SK-N-SH treated with all-trans-retinoic acid at 6 μM for 48 hours (cell line): ENCODE data around the gene RFC3.

ENCODE experiments used
- ATAC-seq: fragments of 200-7000 bp; cut with Tn5 transposase; 3 replicates; pipeline ENCODE4 v1.9.1; 2020; ENCODE audit warnings: mild to moderate bottlenecking, moderate library complexity
- ARNTL ChIP-seq: fragments of 450-650 bp; formaldehyde crosslinking; IDR thresholded peaks from 2 replicates; pipeline ENCODE4 v1.5.0; 2020; ENCODE audit warnings: low read depth, mild to moderate bottlenecking, moderate library complexity, borderline replicate concordance
- BACH2 ChIP-seq: fragments of 250-450 bp; sonication (Bioruptor Pico); IDR thresholded peaks from 2 replicates; pipeline ENCODE4 v1.9.0; 2021; ENCODE audit warnings: mild to moderate bottlenecking, borderline replicate concordance
- CSDC2 ChIP-seq: fragments of 250-450 bp; sonication (Bioruptor Pico); IDR thresholded peaks from 2 replicates; pipeline ENCODE4 v1.5.0; 2020; ENCODE audit warnings: mild to moderate bottlenecking, moderate library complexity
- CSRNP3 ChIP-seq: fragments of 250-450 bp; sonication (Bioruptor Pico); IDR thresholded peaks from 2 replicates; pipeline ENCODE4 v1.5.1; 2021; ENCODE audit warnings: mild to moderate bottlenecking, moderate library complexity
- GLIS3 ChIP-seq: fragments of 250-450 bp; sonication (Bioruptor Pico); IDR thresholded peaks from 2 replicates; pipeline ENCODE4 v1.5.0; 2020; ENCODE audit warnings: mild to moderate bottlenecking, moderate library complexity
- OSR1 ChIP-seq: fragments of 250-450 bp; sonication (Bioruptor Pico); IDR thresholded peaks from 2 replicates; pipeline ENCODE4 v1.8.0; 2022; ENCODE audit warnings: moderate library complexity, mild to moderate bottlenecking, inconsistent platforms
- PATZ1 ChIP-seq: fragments of 250-450 bp; sonication (Bioruptor Pico); IDR thresholded peaks from 2 replicates; pipeline ENCODE4 v1.8.0; 2020; ENCODE audit warnings: mild to moderate bottlenecking, moderate library complexity, borderline replicate concordance
- POU6F1 ChIP-seq: fragments of 250-450 bp; sonication (Bioruptor Pico); IDR thresholded peaks from 2 replicates; pipeline ENCODE4 v1.8.0; 2021; ENCODE audit warnings: low read depth, mild to moderate bottlenecking, moderate library complexity, borderline replicate concordance
- PPARA ChIP-seq: fragments of 250-450 bp; sonication (Bioruptor Pico); IDR thresholded peaks from 2 replicates; pipeline ENCODE4 v1.5.0; 2020; ENCODE audit warnings: mild to moderate bottlenecking, borderline replicate concordance
- RARB ChIP-seq: fragments of 250-450 bp; sonication (Bioruptor Pico); IDR thresholded peaks from 2 replicates; pipeline ENCODE4 v1.8.0; 2021; ENCODE audit warnings: mild to moderate bottlenecking, moderate library complexity
- SNAI2 ChIP-seq: fragments of 250-450 bp; sonication (Bioruptor Pico); IDR thresholded peaks from 2 replicates; pipeline ENCODE4 v1.5.0; 2020; ENCODE audit warnings: mild to moderate bottlenecking, moderate library complexity
- TCF4 ChIP-seq: fragments of 250-450 bp; sonication (Bioruptor Pico); IDR thresholded peaks from 2 replicates; pipeline ENCODE4 v1.8.0; 2021; ENCODE audit warnings: mild to moderate bottlenecking, moderate library complexity, borderline replicate concordance
- TOX ChIP-seq: fragments of 250-450 bp; sonication (Bioruptor Pico); IDR thresholded peaks from 2 replicates; pipeline ENCODE4 v1.8.0; 2021; ENCODE audit warnings: mild to moderate bottlenecking, moderate library complexity, borderline replicate concordance
- TSHZ2 ChIP-seq: fragments of 250-450 bp; sonication (Bioruptor Pico); IDR thresholded peaks from 2 replicates; pipeline ENCODE4 v1.5.0; 2020; ENCODE audit warnings: mild to moderate bottlenecking, moderate library complexity
- ZC3H10 ChIP-seq: fragments of 250-450 bp; sonication (Bioruptor Pico); IDR thresholded peaks from 2 replicates; pipeline ENCODE4 v1.5.1; 2021; ENCODE audit warnings: mild to moderate bottlenecking, moderate library complexity
- ZFP3 ChIP-seq: fragments of 250-450 bp; sonication (Bioruptor Pico); IDR thresholded peaks from 2 replicates; pipeline ENCODE4 v1.5.0; 2020; ENCODE audit warnings: mild to moderate bottlenecking, moderate library complexity
- ZFP30 ChIP-seq: fragments of 450-650 bp; formaldehyde crosslinking; IDR thresholded peaks from 2 replicates; pipeline ENCODE4 v1.5.0; 2022; ENCODE audit warnings: mild to moderate bottlenecking, moderate library complexity
- ZNF565 ChIP-seq: fragments of 450-650 bp; formaldehyde crosslinking; conservative IDR thresholded peaks from 2 replicates; pipeline ENCODE4 v1.5.0; 2020; ENCODE audit warnings: low read depth, mild to moderate bottlenecking, moderate library complexity
- ZNF70 ChIP-seq: fragments of 450-650 bp; formaldehyde crosslinking; IDR thresholded peaks from 2 replicates; pipeline ENCODE4 v1.5.0; 2020; ENCODE audit warnings: mild to moderate bottlenecking, moderate library complexity
- ZNF8 ChIP-seq: fragments of 450-650 bp; formaldehyde crosslinking; IDR thresholded peaks from 2 replicates; pipeline ENCODE4 v1.5.0; 2020; ENCODE audit warnings: mild to moderate bottlenecking, moderate library complexity

The RFC3 gene

GRCh38 chr13:33817513-33817900, 442 bp upstream of the RFC3 start (continued):
- TF ChIP-seq PPARA (CRISPR knock-in tag), result no peak
- TF ChIP-seq, all 23 proteins: peak for 0

- no peak for ATAC-seq
- TF ChIP-seq TCF4 (CRISPR knock-in tag) (no peak), PPARA (CRISPR knock-in tag) (no peak), ZFP3 (CRISPR knock-in tag) (no peak), CSDC2 (CRISPR knock-in tag) (no peak), OSR1 (CRISPR knock-in tag) (no peak), ZFP30 (CRISPR knock-in tag) (no peak), ZNF70 (CRISPR knock-in tag) (no peak), RARB (CRISPR knock-in tag) (no peak), TOX (CRISPR knock-in tag) (no peak), ZNF8 (CRISPR knock-in tag) (no peak), ZC3H10 (CRISPR knock-in tag) (no peak), POU6F1 (CRISPR knock-in tag) (no peak), BACH2 (CRISPR knock-in tag) (no peak), GLIS3 (CRISPR knock-in tag) (no peak)
- TF ChIP-seq, all 23 proteins: peak for 0
Measured at GRCh38 chr13:33825083-33825482, 7.1 kb downstream of the RFC3 start.

GRCh38 chr13:33827139-33827538, 9.2 kb downstream of the RFC3 start:
- ATAC-seq, result no peak
- TF ChIP-seq TSHZ2 (CRISPR knock-in tag), result no peak
- no peak for TF ChIP-seq BACH2 (CRISPR knock-in tag)
- no peak for TF ChIP-seq RARB (CRISPR knock-in tag)
- TF ChIP-seq ZNF565 (CRISPR knock-in tag), result no peak
- TF ChIP-seq ARNTL (CRISPR knock-in tag), result no peak
- no peak for TF ChIP-seq ZNF70 (CRISPR knock-in tag)
- TF ChIP-seq SNAI2 (CRISPR knock-in tag), result no peak
- TF ChIP-seq CSRNP3 (CRISPR knock-in tag), result no peak
- TF ChIP-seq GLIS3 (CRISPR knock-in tag), result no peak
- TF ChIP-seq TOX (CRISPR knock-in tag), result no peak
- no peak for TF ChIP-seq PPARA (CRISPR knock-in tag)
- no peak for TF ChIP-seq POU6F1 (CRISPR knock-in tag)
- TF ChIP-seq ZFP3 (CRISPR knock-in tag), result no peak
- no peak for TF ChIP-seq PATZ1 (CRISPR knock-in tag)
- no peak for TF ChIP-seq ZNF8 (CRISPR knock-in tag)
